ENCODE measurements around the gene OR13A1. TPM values are rescaled to one million over a fixed set of nuclear protein-coding genes. Genes with fewer than 3 reads are reported as not detected.
"Not testable (repeated sequence)": the region's sequence is repeated elsewhere in the genome, so short reads cannot be mapped to it uniquely, and the experiment has no call there.

The OR13A1 gene
- 0.72 TPM for total RNA-seq (ENCODE audit: insufficient read depth, low replicate concordance)

GRCh38 chr10:45315508-45315907, at the start of gene OR13A1:
Gene OR13A1, minus strand, starts transcription at chr10:45315608. Its CDS starts 11,186 bp downstream, at chr10:45304422.
- no peak for DNase-seq (ENCODE audit: low spot score)

GRCh38 chr10:45361983-45362799, 46.8 kb upstream of the OR13A1 start:
- not testable (repeated sequence) for DNase-seq (ENCODE audit: low spot score)

GRCh38 chr10:45358961-45359360, 43.6 kb upstream of the OR13A1 start:
- DNase-seq (ENCODE audit: low spot score): not testable (repeated sequence)

- no peak for DNase-seq (ENCODE audit: low spot score)
Measured at GRCh38 chr10:45355494-45355893, 40.1 kb upstream of the OR13A1 start.

GRCh38 chr10:45354261-45354660, 38.9 kb upstream of the OR13A1 start:
- peak; percentile 21 for DNase-seq (ENCODE audit: low spot score)

GRCh38 chr10:45353186-45353585, 37.8 kb upstream of the OR13A1 start:
- DNase-seq (ENCODE audit: low spot score): no peak

- not testable (repeated sequence) for DNase-seq (ENCODE audit: low spot score)
Measured at GRCh38 chr10:45348196-45348765, 32.9 kb upstream of the OR13A1 start.

- not testable (repeated sequence) for DNase-seq (ENCODE audit: low spot score)
Measured at GRCh38 chr10:45347464-45347863, 32.1 kb upstream of the OR13A1 start.

- DNase-seq (ENCODE audit: low spot score): not testable (repeated sequence)
Measured at GRCh38 chr10:45346652-45347335, 31.4 kb upstream of the OR13A1 start.

- not testable (repeated sequence) for DNase-seq (ENCODE audit: low spot score)
Measured at GRCh38 chr10:45340420-45340819, 25.0 kb upstream of the OR13A1 start.

GRCh38 chr10:45339894-45340293, 24.5 kb upstream of the OR13A1 start:
- DNase-seq (ENCODE audit: low spot score): no peak

- DNase-seq (ENCODE audit: low spot score): not testable (repeated sequence)
Measured at GRCh38 chr10:45331824-45332223, 16.4 kb upstream of the OR13A1 start.

GRCh38 chr10:45326864-45327263, 11.5 kb upstream of the OR13A1 start:
- not testable (repeated sequence) for DNase-seq (ENCODE audit: low spot score)

GRCh38 chr10:45325116-45325515, 9.7 kb upstream of the OR13A1 start:
- DNase-seq (ENCODE audit: low spot score): no peak

GRCh38 chr10:45319702-45320101, 4.3 kb upstream of the OR13A1 start:
- no peak for DNase-seq (ENCODE audit: low spot score)

- DNase-seq (ENCODE audit: low spot score): no peak
Measured at GRCh38 chr10:45313264-45313873, 2.0 kb downstream of the OR13A1 start.

GRCh38 chr10:45308707-45309106, 6.7 kb downstream of the OR13A1 start:
- no peak for DNase-seq (ENCODE audit: low spot score)

GRCh38 chr10:45302573-45302972, 12.8 kb downstream of the OR13A1 start:
- DNase-seq (ENCODE audit: low spot score): no peak

- not testable (repeated sequence) for DNase-seq (ENCODE audit: low spot score)
Measured at GRCh38 chr10:45298341-45298955, 17.0 kb downstream of the OR13A1 start.

GRCh38 chr10:45294681-45295080, 20.7 kb downstream of the OR13A1 start:
- DNase-seq (ENCODE audit: low spot score): no peak

GRCh38 chr10:45286980-45287379, 28.4 kb downstream of the OR13A1 start:
- DNase-seq (ENCODE audit: low spot score): no peak

Measured in umbilical cord (tissue), 2 donors.